Kidney capillary endothelial cell (primary cell): ENCODE data around the gene DERL3.
A peak's percentile ranks its signal among the peaks of the same experiment; 100 is the strongest.

Source experiments
- DNase-seq: peaks from one replicate; pipeline ENCODE4 v3.0.0-alpha.2; 2018; ENCODE audit warnings: low spot score

DERL3 gene

GRCh38 chr22:23801886-23802377, 36.9 kb downstream of the DERL3 start:
- DNase-seq: no peak

- no peak for DNase-seq
Observed at GRCh38 chr22:23801238-23801821, 37.5 kb downstream of the DERL3 start.

GRCh38 chr22:23800297-23801237, 38.2 kb downstream of the DERL3 start:
- no peak for DNase-seq

GRCh38 chr22:23796461-23796860, 42.3 kb downstream of the DERL3 start:
- DNase-seq: no peak

- DNase-seq: no peak
Observed at GRCh38 chr22:23793326-23793725, 45.5 kb downstream of the DERL3 start.

- no peak for DNase-seq
Observed at GRCh38 chr22:23791738-23792645, 46.8 kb downstream of the DERL3 start.

- DNase-seq: no peak
Observed at GRCh38 chr22:23790819-23791737, 47.7 kb downstream of the DERL3 start.

GRCh38 chr22:23789638-23790037, 49.2 kb downstream of the DERL3 start:
- no peak for DNase-seq

- DNase-seq: no peak
Observed at GRCh38 chr22:23789121-23789520, 49.7 kb downstream of the DERL3 start.

- no peak for DNase-seq
Observed at GRCh38 chr22:23787910-23788309, 50.9 kb downstream of the DERL3 start.

- no peak for DNase-seq
Observed at GRCh38 chr22:23787600-23787896, 51.3 kb downstream of the DERL3 start.

- DNase-seq: peak; percentile 86
Observed at GRCh38 chr22:23786752-23787599, 51.8 kb downstream of the DERL3 start, which contains the start of gene SMARCB1. SMARCB1 (plus strand) TSS chr22:23786966; CDS start chr22:23787170, 204 bp downstream.

GRCh38 chr22:23786261-23786710, 52.5 kb downstream of the DERL3 start:
- DNase-seq: no peak
